Measurements from ENCODE around the gene ADAP1. TPM values are rescaled to one million over a fixed set of nuclear protein-coding genes. Genes with fewer than 3 reads are reported as not detected.

The ADAP1 gene
- total RNA-seq, 2 experiments from 2014 or later: 34.6 to 40.9 TPM

- Mint-ChIP-seq H3K4me3 (no peak overlapping the region), H3K9me3 (no peaks in the 10 kb centered on the region), H3K27ac (no peak overlapping the region), H3K27me3 (no peaks in the 10 kb centered on the region), H3K4me1 (ENCODE audit: low read depth) (peaks cover 12% of the 10 kb centered on the region), H3K36me3 (ENCODE audit: low read depth) (peaks cover 19% of the 10 kb centered on the region)
- intact Hi-C loops (cut with micrococcal nuclease): loop anchor here (5.0 kb wide), 2 partner anchors 51 to 66 kb away; no protein-coding TSS in a partner anchor
- ChIA-PET CTCF (interaction anchor here (1.2 to 2.5 kb wide), 3 partner anchors 14 to 86 kb away, joined by 3 to 10 read pairs (median 7); no protein-coding TSS in a partner anchor), POLR2A (interaction anchor here (1.1 kb wide), 1 partner anchor 68 kb away, joined by 3 read pairs; the partner anchor contains the start of gene COX19)
- TF ChIP-seq, protein P1, sequence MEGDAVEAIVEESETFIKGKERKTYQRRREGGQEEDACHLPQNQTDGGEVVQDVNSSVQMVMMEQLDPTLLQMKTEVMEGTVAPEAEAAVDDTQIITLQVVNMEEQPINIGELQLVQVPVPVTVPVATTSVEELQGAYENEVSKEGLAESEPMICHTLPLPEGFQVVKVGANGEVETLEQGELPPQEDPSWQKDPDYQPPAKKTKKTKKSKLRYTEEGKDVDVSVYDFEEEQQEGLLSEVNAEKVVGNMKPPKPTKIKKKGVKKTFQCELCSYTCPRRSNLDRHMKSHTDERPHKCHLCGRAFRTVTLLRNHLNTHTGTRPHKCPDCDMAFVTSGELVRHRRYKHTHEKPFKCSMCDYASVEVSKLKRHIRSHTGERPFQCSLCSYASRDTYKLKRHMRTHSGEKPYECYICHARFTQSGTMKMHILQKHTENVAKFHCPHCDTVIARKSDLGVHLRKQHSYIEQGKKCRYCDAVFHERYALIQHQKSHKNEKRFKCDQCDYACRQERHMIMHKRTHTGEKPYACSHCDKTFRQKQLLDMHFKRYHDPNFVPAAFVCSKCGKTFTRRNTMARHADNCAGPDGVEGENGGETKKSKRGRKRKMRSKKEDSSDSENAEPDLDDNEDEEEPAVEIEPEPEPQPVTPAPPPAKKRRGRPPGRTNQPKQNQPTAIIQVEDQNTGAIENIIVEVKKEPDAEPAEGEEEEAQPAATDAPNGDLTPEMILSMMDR (IDR thresholded peaks at IDR 0.05): no peak
- DNase-seq: peak; percentile 60
- peak; percentile 29 for ATAC-seq
Measured at GRCh38 chr7:906776-907157, 47.7 kb downstream of the ADAP1 start.

DNA sequence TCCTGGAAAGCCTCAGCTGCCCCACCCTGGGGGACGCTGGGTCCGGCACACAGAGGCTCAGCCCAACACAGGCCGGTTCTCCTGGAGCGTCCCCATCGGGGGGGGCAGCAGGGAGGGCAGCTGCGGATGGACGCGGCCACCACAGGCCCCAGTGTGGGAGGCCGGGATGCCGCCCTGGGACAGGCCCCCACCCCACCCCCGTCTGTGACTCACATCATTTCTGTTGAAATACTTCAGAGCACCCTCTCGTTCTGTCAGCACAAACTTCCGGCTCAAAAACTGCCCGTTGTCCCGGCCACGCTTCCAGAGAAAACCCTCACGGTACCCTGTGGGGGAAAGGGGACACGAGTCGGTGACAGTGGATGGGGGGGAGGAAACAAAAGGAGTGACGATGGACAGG, 49.6 kb downstream of the ADAP1 start:
- ChIA-PET CTCF (no interaction called here), POLR2A (no interaction called here)
- no peak overlapping the region for H3K27ac Mint-ChIP-seq
- TF ChIP-seq, protein P1 (IDR thresholded peaks at IDR 0.05): no peak
- intact Hi-C loops (cut with micrococcal nuclease): loop anchor here (5.0 kb wide), 2 partner anchors 52 to 67 kb away; no protein-coding TSS in a partner anchor
- DNase-seq (no peak), ATAC-seq (no peak)
- H3K36me3 Mint-ChIP-seq (ENCODE audit: low read depth): peaks cover 16% of the 10 kb centered on the region
- no peaks in the 10 kb centered on the region for H3K9me3 Mint-ChIP-seq
- no peaks in the 10 kb centered on the region for H3K27me3 Mint-ChIP-seq
- H3K4me1 Mint-ChIP-seq (ENCODE audit: low read depth): peaks cover 4% of the 10 kb centered on the region
- H3K4me3 Mint-ChIP-seq: no peak overlapping the region

GRCh38 chr7:903921-904755, 50.3 kb downstream of the ADAP1 start:
- POLR2A ChIA-PET: no interaction called here
- DNase-seq (no peak), ATAC-seq (no peak)
- H3K4me3 Mint-ChIP-seq: no peak overlapping the region
- CTCF ChIA-PET: interaction anchor here (0.9 kb wide), 1 partner anchor 18 kb away, joined by 3 read pairs; no protein-coding TSS in a partner anchor
- H3K27me3 Mint-ChIP-seq: no peaks in the 10 kb centered on the region
- H3K4me1 Mint-ChIP-seq (ENCODE audit: low read depth): peaks cover 2% of the 10 kb centered on the region
- H3K9me3 Mint-ChIP-seq: no peaks in the 10 kb centered on the region
- intact Hi-C loops (cut with micrococcal nuclease): no loop called here
- TF ChIP-seq, protein P1 (IDR thresholded peaks at IDR 0.05): no peak
- peaks cover 14% of the 10 kb centered on the region for H3K36me3 Mint-ChIP-seq (ENCODE audit: low read depth)
- no peak overlapping the region for H3K27ac Mint-ChIP-seq

- intact Hi-C loops (cut with micrococcal nuclease): no loop called here
Measured at GRCh38 chr7:902996-903395, 51.5 kb downstream of the ADAP1 start.

More at GRCh38 chr7:902996-903395, 51.5 kb downstream of the ADAP1 start:
- CTCF ChIA-PET: no interaction called here
- POLR2A ChIA-PET: no interaction called here
- no peaks in the 10 kb centered on the region for H3K9me3 Mint-ChIP-seq
- no peak overlapping the region for H3K4me3 Mint-ChIP-seq
- peaks cover 16% of the 10 kb centered on the region for H3K36me3 Mint-ChIP-seq (ENCODE audit: low read depth)
- DNase-seq: no peak
- no peak overlapping the region for H3K27ac Mint-ChIP-seq
- no peak for ATAC-seq
- no peaks in the 10 kb centered on the region for H3K27me3 Mint-ChIP-seq
- TF ChIP-seq, protein P1 (IDR thresholded peaks at IDR 0.05): no peak
- H3K4me1 Mint-ChIP-seq (ENCODE audit: low read depth): no peaks in the 10 kb centered on the region

Data from activated CD8-positive, alpha-beta T cell treated with anti-CD3 and anti-CD28 coated beads for 36 hours (primary cell).